ENCODE data around the gene ASTN2. TPM values are rescaled to one million over a fixed set of nuclear protein-coding genes. Genes with fewer than 3 reads are reported as not detected.
"Not testable (repeated sequence)": the region's sequence is repeated elsewhere in the genome, so short reads cannot be mapped to it uniquely, and the experiment has no call there.

ASTN2 gene
- total RNA-seq, 4 donors from 2014 or later = 3.3 to 10.2 (median 6.3) TPM

- H3K27me3 ChIP-seq = no peaks in the 10 kb centered on the region
- no peak overlapping the region for H3K4me3 ChIP-seq
- H3K27ac ChIP-seq = no peak overlapping the region
- peaks cover 0 to 27% (median 2%) of the 10 kb centered on the region in 4 donors for H3K4me1 ChIP-seq
- no peaks in the 10 kb centered on the region for H3K9me3 ChIP-seq
- no peak for TF ChIP-seq CTCF (IDR thresholded peaks at IDR 0.05)
- no peak for TF ChIP-seq POLR2A (IDR thresholded peaks at IDR 0.05)
- peaks cover 0 to 9% (median 0%) of the 10 kb centered on the region in 3 donors for H3K36me3 ChIP-seq
- no peak for DNase-seq
These were observed 721.6 kb downstream of the ASTN2 start for GRCh38 chr9:116693233-116693731.

GRCh38 chr9:116692616-116693015 is 722.2 kb downstream of the ASTN2 start:
- Histone ChIP-seq H3K36me3 (peaks cover 0 to 2% (median 0%) of the 10 kb centered on the region in 3 donors), H3K9me3 (no peaks in the 10 kb centered on the region), H3K27ac (no peak overlapping the region), H3K4me1 (peaks cover 0 to 33% (median 5%) of the 10 kb centered on the region in 4 donors), H3K27me3 (no peaks in the 10 kb centered on the region), H3K4me3 (no peak overlapping the region)
- TF ChIP-seq POLR2A (IDR thresholded peaks at IDR 0.05) (no peak), CTCF (IDR thresholded peaks at IDR 0.05) (no peak)
- DNase-seq = no peak

- no peak for DNase-seq
- Histone ChIP-seq H3K9me3 (no peaks in the 10 kb centered on the region), H3K4me1 (peaks cover 0 to 34% (median 5%) of the 10 kb centered on the region in 4 donors), H3K27ac (no peak overlapping the region), H3K27me3 (no peaks in the 10 kb centered on the region), H3K36me3 (no peaks in the 10 kb centered on the region), H3K4me3 (no peak overlapping the region)
- TF ChIP-seq CTCF (IDR thresholded peaks at IDR 0.05) = no peak
- TF ChIP-seq POLR2A (IDR thresholded peaks at IDR 0.05) = no peak
These were observed 723.2 kb downstream of the ASTN2 start for GRCh38 chr9:116691607-116692006.

- not testable (repeated sequence) for DNase-seq, H3K36me3 ChIP-seq
- H3K4me1 ChIP-seq = peaks cover 0 to 42% (median 8%) of the 10 kb centered on the region in 4 donors
These were observed 724.1 kb downstream of the ASTN2 start for GRCh38 chr9:116690805-116691204.

GRCh38 chr9:116689486-116690032 is 725.3 kb downstream of the ASTN2 start:
- Histone ChIP-seq H3K27me3 (no peaks in the 10 kb centered on the region), H3K36me3 (no peaks in the 10 kb centered on the region), H3K27ac (peak overlapping the region in 2 of 4 donors; percentile 41 to 51), H3K4me3 (peak overlapping the region in 1 of 4 donors; percentile 5), H3K9me3 (no peaks in the 10 kb centered on the region), H3K4me1 (peaks cover 0 to 43% (median 8%) of the 10 kb centered on the region in 4 donors)
- TF ChIP-seq POLR2A (IDR thresholded peaks at IDR 0.05) (no peak), CTCF (IDR thresholded peaks at IDR 0.05) (no peak)
- peak in 1 of 3 donors; percentile 50 for DNase-seq

More at GRCh38 chr9:116690805-116691204, 724.1 kb downstream of the ASTN2 start:
- not testable (repeated sequence) for H3K27me3 ChIP-seq, H3K9me3 ChIP-seq, H3K27ac ChIP-seq, H3K4me3 ChIP-seq

- H3K4me1 ChIP-seq = peaks cover 0 to 43% (median 8%) of the 10 kb centered on the region in 4 donors
- no peaks in the 10 kb centered on the region for H3K36me3 ChIP-seq
- no peaks in the 10 kb centered on the region for H3K9me3 ChIP-seq
- TF ChIP-seq CTCF (IDR thresholded peaks at IDR 0.05) (no peak), POLR2A (IDR thresholded peaks at IDR 0.05) (no peak)
- H3K27ac ChIP-seq = peak overlapping the region in 2 of 4 donors; percentile 41 to 51
- H3K4me3 ChIP-seq = peak overlapping the region in 1 of 4 donors; percentile 87
- no peaks in the 10 kb centered on the region for H3K27me3 ChIP-seq
- no peak for DNase-seq
These were observed 725.9 kb downstream of the ASTN2 start for GRCh38 chr9:116688806-116689485.

Measured in Peyer's patch (tissue), 4 donors.